ENCODE measurements around the gene ADAM8. TPM values are rescaled to one million over a fixed set of nuclear protein-coding genes. Genes with fewer than 3 reads are reported as not detected.
"Not testable (repeated sequence)": the region's sequence is repeated elsewhere in the genome, so short reads cannot be mapped to it uniquely, and the experiment has no call there.

The ADAM8 gene
- 1 to 10 TPM; 2.3 to 3.8 TPM for total RNA-seq
- long read RNA-seq: 0 reads

DNA sequence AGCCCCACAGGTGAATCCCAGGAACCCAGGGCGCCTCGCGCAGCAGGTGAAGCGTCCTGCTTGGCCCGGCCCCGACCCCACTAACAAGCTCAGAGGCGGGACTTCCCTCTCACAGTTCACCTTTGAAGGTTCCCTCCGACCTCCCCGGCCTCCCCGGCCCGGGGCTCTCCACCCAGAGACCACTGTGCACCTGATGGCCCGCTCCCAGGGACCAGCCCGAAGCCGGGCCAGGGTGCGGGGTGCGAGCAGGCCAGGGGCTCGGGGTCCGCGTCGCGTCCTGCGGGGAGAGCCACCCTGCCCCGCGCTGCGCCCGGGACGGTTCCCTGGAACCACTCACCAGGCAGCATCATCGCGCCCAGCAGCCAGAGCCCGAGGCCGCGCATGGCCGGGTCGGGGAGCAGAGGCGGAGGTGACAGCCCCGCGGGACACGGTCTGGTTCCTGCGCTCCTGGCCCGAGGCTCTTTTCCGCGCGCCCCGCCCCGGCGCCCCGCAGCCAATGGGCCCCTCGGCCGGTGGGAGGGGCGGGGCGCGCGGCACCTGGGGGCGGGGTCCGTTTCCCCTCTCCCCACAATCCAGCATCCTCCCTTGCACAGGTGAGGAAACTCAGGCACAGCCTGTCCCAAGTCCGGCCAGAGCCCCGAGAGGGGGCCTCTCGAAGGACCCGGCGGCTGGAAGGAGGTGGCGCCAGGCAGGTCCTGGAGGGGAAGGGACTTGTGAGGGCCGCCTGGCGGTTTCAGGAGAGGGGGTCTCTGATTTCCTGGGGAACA, at the start of gene ADAM8:
Gene ADAM8 (minus strand): TSS at position 434 of the 767 bp plus-strand sequence. CDS start 51 bp downstream, at position 383.
- ATAC-seq: peak; percentile 33 to 38
- intact Hi-C loops (cut with DNase I): no loop called here
- DNase-seq: no peak

- intact Hi-C loops (cut with DNase I): loop anchor here in 1 of 2 donors (5.0 kb wide), 1 partner anchor 281 kb away; no protein-coding TSS in a partner anchor
- no peak for ATAC-seq
Measured at GRCh38 chr10:133326223-133326551, 49.5 kb upstream of the ADAM8 start.

DNA sequence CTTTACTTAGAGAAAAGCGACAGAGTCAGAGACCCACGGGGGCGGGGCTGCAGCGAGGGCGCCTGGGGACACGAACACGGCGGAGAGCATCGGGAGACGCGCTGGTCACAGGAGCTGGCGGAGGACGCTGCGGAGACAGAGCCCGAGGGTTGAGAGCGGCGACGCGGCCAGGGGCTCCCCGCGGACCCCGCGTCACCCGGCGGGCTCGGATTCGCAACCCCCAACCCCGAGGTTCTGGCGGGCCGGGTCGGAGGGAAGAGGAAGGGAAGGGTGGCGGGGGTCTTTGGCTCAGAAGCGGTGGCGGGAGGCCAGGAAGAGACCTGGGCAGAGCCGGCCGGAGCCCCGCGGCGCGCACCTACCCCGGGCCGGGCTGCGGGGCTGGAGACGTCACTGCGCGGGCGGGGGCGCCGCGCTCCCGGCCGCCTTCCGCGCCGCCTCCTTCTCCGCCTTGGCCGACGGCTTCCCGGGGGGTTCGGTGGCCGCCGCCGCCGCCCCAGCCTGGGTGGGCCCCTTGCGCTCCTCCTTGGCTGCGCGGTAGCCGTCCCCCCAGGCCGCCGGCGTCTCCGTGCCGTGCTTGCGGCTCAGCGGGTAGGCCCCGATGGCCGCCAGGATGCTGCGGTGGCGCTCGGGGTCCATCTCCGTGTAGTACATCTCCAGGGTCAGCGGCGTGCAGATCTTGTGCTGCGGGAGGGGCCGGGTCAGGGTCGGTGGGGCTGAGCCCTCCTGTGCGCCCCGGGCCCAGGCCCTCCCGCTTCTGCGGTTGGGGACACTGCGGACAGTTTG, 49.0 kb upstream of the ADAM8 start:
- ATAC-seq (peak in 1 of 2 donors; percentile 22), DNase-seq (no peak)
- intact Hi-C loops (cut with DNase I): loop anchor here in 1 of 2 donors (5.0 kb wide), 1 partner anchor 282 kb away; no protein-coding TSS in a partner anchor

More at GRCh38 chr10:133326223-133326551, 49.5 kb upstream of the ADAM8 start:
- no peak for DNase-seq

- no peak for ATAC-seq
- no peak for DNase-seq
- intact Hi-C loops (cut with DNase I): loop anchor here in 1 of 2 donors (5.0 kb wide), 1 partner anchor 282 kb away; no protein-coding TSS in a partner anchor
Measured at GRCh38 chr10:133324857-133325260, 48.2 kb upstream of the ADAM8 start.

GRCh38 chr10:133324198-133324792, 47.6 kb upstream of the ADAM8 start:
- peak; percentile 53 to 83 for ATAC-seq
- intact Hi-C loops (cut with DNase I): no loop called here
- DNase-seq: no peak

GRCh38 chr10:133322064-133322709, 45.5 kb upstream of the ADAM8 start:
- ATAC-seq; intact Hi-C loops (cut with DNase I); DNase-seq: not testable (repeated sequence)

DNA sequence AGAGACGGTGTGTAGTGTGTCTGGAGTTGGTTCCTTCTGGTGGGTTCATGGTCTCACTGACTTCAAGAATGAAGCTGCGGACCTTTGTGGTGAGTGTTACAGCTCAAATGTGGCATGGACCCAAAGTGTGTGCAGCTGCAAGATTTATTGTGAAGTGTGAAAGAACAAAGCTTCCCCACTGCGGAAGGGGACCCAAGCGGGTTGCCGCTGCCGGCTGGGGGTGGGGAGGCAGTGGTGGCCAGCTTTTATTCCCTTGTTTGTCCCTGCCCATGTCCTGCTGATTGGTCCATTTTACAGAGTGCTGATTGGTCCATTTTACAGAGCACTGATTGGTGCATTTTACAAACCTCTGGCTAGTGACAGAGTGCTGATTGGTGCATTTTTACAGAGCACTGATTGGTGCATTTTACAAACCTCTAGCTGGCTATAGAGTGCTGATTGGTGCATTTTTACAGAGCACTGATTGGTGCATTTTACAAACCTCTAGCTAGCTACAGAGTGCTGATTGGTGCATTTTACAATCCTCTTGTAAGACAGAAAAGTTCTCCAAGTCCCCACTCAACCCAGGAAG, 44.3 kb upstream of the ADAM8 start:
- intact Hi-C loops (cut with DNase I); DNase-seq; ATAC-seq: not testable (repeated sequence)

- intact Hi-C loops (cut with DNase I): no loop called here
- DNase-seq (peak; percentile 60), ATAC-seq (peak; percentile 88 to 89)
Measured at GRCh38 chr10:133318494-133319127, 41.9 kb upstream of the ADAM8 start.

- intact Hi-C loops (cut with DNase I): no loop called here
- ATAC-seq: no peak
- DNase-seq: no peak
Measured at GRCh38 chr10:133316732-133317131, 40.1 kb upstream of the ADAM8 start.

DNA sequence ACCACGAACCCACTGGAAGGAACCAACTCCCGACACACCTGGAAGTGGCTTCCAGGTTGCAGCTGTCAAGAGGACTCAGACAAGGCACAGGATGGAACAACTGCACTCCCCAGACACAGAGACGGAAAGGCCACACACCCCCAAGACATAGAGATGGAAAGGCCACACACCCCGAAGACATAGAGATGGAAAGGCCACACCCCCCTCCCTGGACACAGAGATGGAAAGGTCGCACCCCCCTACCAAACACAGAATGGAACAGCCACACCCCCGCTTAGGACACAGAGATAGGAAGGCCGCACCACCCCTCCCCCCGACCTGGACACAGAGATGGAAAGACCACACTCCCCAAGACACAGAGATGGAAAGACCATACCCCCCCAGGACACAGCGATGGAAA, 39.6 kb upstream of the ADAM8 start:
- DNase-seq (no peak), ATAC-seq (no peak)
- intact Hi-C loops (cut with DNase I): no loop called here

DNA sequence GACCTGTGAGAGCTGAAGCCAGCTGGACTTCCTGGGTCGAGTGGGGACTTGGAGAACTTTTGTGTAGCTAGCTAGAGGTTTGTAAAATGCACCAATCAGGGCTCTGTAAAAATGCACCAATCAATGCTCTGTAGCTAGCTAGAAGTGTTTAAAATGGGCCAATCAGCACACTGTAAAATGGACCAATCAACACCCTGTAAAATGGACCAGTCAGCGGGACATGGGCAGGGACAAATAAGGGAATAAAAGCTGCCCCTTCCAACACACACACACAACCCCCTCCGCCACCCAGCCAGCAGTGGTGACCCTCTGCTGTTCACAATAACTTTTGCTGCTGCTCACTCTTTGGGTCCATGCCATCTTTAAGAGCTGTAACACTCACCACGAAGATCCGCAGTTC, 39.2 kb upstream of the ADAM8 start:
- intact Hi-C loops (cut with DNase I): no loop called here
- no peak for ATAC-seq

DNA sequence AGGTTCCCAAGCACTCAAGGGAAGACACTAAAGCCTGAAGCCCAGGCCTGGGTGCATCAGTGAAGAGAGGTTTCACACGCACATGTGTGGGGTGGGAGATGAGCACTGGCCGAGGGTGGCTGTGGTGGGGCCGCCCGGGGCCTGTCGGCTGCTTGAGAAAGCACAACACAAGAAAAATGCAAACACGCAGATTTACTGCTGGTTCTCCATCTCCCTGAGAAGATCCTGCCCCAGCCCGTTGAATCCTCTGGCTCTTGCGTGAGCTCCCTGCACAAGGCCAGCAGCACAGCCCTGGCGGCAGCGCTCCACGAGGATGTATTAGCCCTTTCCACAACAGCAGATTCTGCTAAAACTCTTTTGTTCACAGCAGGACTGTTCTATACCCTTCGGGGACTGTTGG, 38.2 kb upstream of the ADAM8 start:
- intact Hi-C loops (cut with DNase I): no loop called here
- ATAC-seq: no peak
- no peak for DNase-seq

More for the DNA sequence above, 39.2 kb upstream of the ADAM8 start:
- DNase-seq: no peak

GRCh38 chr10:133313192-133313591, 36.5 kb upstream of the ADAM8 start:
- DNase-seq (no peak), ATAC-seq (no peak)
- intact Hi-C loops (cut with DNase I): no loop called here

DNA sequence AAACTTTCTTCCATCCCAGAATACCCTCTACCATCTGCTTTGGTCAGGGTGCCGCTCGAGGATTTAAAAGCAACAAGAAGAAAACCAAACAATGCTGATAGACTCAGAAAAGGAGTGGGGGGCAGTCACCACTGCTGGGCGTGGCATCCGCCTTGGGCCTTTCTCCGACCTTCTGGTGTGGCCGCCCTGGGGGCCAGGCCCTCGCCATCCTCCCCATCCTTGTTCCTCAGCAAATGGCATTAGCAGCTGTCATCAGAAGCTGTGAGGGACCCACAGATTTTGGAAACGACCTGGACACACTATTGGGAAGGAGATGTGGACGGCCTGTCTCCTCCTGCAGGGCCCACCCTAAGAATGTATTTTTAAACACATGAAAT, 36.1 kb upstream of the ADAM8 start:
- intact Hi-C loops (cut with DNase I): no loop called here
- no peak for DNase-seq
- ATAC-seq: no peak

GRCh38 chr10:133312016-133312768, 35.5 kb upstream of the ADAM8 start:
- no peak for DNase-seq
- intact Hi-C loops (cut with DNase I): no loop called here
- no peak for ATAC-seq

- intact Hi-C loops (cut with DNase I): no loop called here
- no peak for DNase-seq
- no peak for ATAC-seq
Measured at GRCh38 chr10:133311570-133311969, 34.9 kb upstream of the ADAM8 start.

DNA sequence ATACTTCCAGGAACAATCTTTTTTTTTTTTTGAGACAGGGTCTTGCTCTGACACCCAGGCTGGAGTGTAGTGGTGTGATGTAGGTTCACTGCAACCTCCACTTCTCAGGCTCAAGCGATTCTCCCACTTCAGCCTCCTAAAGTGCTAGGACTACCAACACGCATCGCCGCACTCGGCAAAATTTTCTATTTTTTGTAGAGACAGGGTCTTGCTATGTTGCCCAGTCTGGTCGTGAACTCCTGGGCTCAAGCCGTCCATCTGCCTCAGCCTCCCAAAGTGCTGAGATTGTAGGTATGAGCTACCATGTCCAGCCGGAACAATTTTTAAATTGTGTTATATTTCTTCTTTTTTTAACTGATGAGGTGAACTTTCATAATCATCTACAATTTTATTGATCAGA, 34.1 kb upstream of the ADAM8 start:
- ATAC-seq (no peak), DNase-seq (no peak)
- intact Hi-C loops (cut with DNase I): no loop called here

- intact Hi-C loops (cut with DNase I): no loop called here
Measured at GRCh38 chr10:133310399-133310755, 33.7 kb upstream of the ADAM8 start.

More at GRCh38 chr10:133310399-133310755, 33.7 kb upstream of the ADAM8 start:
- no peak for DNase-seq
- no peak for ATAC-seq
